Glutamatergic neuron (in vitro differentiated cells): ENCODE measurements around the gene MORN5. TPM values are rescaled to one million over a fixed set of nuclear protein-coding genes. Genes with fewer than 3 reads are reported as not detected.

Experiments
- DNase-seq: peaks from one replicate; pipeline ENCODE4 v3.0.0; 2022
- H3K27ac Mint-ChIP-seq: one replicate; pipeline ENCODE4 v1.8.0; 2020; ENCODE audit warnings: mild to moderate bottlenecking, mixed read lengths, inconsistent platforms; ENCODE audit not compliant: unreplicated experiment
- H3K27me3 Mint-ChIP-seq: one replicate; pipeline ENCODE4 v1.8.0; 2020; ENCODE audit warnings: mild to moderate bottlenecking, moderate library complexity, mixed read lengths, inconsistent platforms; ENCODE audit not compliant: unreplicated experiment
- H3K36me3 Mint-ChIP-seq: one replicate; pipeline ENCODE4 v1.8.0; 2020; ENCODE audit warnings: mild to moderate bottlenecking, mixed read lengths, inconsistent platforms; ENCODE audit not compliant: unreplicated experiment
- H3K4me1 Mint-ChIP-seq: one replicate; pipeline ENCODE4 v1.8.0; 2020; ENCODE audit warnings: mild to moderate bottlenecking, low read depth, mixed read lengths, inconsistent platforms; ENCODE audit not compliant: unreplicated experiment
- H3K4me3 Mint-ChIP-seq: one replicate; pipeline ENCODE4 v1.8.0; 2020; ENCODE audit warnings: mild to moderate bottlenecking, mixed read lengths, inconsistent platforms; ENCODE audit not compliant: unreplicated experiment
- H3K9me3 Mint-ChIP-seq: one replicate; pipeline ENCODE4 v1.8.0; 2020; ENCODE audit warnings: mild to moderate bottlenecking, moderate library complexity, mixed read lengths, inconsistent platforms; ENCODE audit not compliant: unreplicated experiment
- total RNA-seq: library from RNA; stranded (reverse); fragmentation: NEBNext Ultra II Directional; extraction: Animal tissue kit (Norgen Biotek cat#: 25700); gene quantifications from one replicate; pipeline ENCODE4 v1.2.1, GENCODE V29; 2021; ENCODE audit not compliant: unreplicated experiment
- TF ChIP-seq, protein P1 (sequence below): fragments of 200-600 bp; sonication (generic); IDR thresholded peaks from one replicate; pipeline ENCODE4 v1.5.0; 2021; ENCODE audit not compliant: partially characterized antibody, unreplicated experiment

Gene MORN5
- total RNA-seq, 1 donor from 2014 or later: not detected

DNA sequence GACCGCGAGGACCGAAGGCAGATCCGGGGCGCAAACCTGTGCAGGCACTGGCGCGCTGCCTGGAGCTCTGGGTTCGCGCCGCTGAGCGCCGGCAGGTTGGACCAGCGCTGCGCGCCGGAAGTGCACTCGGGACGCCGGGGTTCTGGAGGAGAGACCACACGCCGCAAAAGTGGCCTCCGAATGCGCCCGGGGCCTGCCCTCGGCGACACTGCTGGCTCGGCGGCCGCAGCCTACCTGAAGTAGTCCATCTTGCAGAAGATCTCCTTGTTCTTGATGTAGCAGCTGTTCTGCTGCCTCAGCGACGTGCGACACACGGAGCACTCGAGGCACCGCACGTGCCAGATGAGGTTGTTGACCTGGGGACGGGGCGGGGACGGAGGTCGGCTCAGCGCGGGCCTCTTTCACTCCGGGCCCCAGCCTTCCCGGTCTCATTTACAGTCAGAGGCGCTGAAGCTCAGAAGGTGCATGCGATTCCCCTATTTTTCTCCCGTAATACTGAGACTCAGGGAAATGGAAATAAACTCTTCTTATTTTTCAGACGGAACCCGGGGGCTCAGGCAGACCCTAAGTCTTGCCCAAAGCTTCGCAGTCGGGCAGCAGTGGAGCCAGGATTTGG lies 66.5 kb downstream of the MORN5 start:
- H3K4me3 Mint-ChIP-seq: peak overlapping the region; percentile 81

DNA sequence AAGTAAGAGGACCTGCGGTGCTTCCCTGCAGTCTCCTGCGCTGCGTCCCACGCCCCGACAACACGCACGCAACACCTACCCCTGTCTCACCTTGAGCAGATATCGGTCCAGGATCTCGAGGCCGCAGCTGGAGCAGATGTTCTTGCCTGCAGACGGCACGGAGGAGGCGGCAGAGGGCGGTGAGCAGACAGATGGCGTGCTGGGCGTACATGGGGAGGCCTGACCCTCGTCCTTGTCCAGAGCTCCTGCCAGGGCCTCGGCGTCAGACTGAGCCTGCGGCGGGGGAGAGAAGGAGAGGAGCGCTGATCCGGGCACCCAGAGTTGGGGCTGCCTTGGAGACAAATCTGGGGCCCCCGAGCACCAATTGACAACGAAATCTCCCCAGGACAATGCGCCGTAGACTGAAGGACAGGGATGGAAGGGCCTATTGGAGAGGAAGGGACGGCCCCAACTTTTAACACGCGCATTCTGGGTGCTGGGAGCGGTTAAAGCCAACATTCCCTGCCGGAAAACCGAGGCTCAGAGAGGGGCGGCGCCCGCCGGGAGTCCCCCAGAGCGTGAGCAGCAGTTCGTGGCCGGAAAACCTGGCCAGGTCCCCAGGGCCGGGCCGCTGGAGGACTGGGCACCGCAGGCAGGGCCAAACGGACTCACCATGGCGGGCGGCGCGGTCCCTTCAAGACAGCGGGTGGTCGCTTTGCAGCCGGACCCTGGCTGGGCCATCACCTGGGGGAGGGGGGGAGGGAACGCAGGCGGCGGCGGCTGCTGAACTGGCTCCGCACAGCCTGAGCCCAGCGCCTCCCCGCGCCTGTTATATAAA lies 67.3 kb downstream of the MORN5 start:
- peaks cover 8% of the 10 kb centered on the region for H3K9me3 Mint-ChIP-seq
- peaks cover 10% of the 10 kb centered on the region for H3K36me3 Mint-ChIP-seq
- TF ChIP-seq, protein P1, sequence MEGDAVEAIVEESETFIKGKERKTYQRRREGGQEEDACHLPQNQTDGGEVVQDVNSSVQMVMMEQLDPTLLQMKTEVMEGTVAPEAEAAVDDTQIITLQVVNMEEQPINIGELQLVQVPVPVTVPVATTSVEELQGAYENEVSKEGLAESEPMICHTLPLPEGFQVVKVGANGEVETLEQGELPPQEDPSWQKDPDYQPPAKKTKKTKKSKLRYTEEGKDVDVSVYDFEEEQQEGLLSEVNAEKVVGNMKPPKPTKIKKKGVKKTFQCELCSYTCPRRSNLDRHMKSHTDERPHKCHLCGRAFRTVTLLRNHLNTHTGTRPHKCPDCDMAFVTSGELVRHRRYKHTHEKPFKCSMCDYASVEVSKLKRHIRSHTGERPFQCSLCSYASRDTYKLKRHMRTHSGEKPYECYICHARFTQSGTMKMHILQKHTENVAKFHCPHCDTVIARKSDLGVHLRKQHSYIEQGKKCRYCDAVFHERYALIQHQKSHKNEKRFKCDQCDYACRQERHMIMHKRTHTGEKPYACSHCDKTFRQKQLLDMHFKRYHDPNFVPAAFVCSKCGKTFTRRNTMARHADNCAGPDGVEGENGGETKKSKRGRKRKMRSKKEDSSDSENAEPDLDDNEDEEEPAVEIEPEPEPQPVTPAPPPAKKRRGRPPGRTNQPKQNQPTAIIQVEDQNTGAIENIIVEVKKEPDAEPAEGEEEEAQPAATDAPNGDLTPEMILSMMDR: no peak
- H3K27ac Mint-ChIP-seq: no peak overlapping the region
- H3K27me3 Mint-ChIP-seq: peaks cover 37% of the 10 kb centered on the region
- H3K4me1 Mint-ChIP-seq: peaks cover 10% of the 10 kb centered on the region
- peak; percentile 41 for DNase-seq
- H3K4me3 Mint-ChIP-seq: peak overlapping the region; percentile 81

More for the DNA sequence above, 66.5 kb downstream of the MORN5 start:
- no peak overlapping the region for H3K27ac Mint-ChIP-seq
- peaks cover 37% of the 10 kb centered on the region for H3K27me3 Mint-ChIP-seq
- DNase-seq: no peak
- H3K9me3 Mint-ChIP-seq: peaks cover 8% of the 10 kb centered on the region
- peaks cover 10% of the 10 kb centered on the region for H3K4me1 Mint-ChIP-seq
- TF ChIP-seq, protein P1: no peak
- peaks cover 10% of the 10 kb centered on the region for H3K36me3 Mint-ChIP-seq

DNA sequence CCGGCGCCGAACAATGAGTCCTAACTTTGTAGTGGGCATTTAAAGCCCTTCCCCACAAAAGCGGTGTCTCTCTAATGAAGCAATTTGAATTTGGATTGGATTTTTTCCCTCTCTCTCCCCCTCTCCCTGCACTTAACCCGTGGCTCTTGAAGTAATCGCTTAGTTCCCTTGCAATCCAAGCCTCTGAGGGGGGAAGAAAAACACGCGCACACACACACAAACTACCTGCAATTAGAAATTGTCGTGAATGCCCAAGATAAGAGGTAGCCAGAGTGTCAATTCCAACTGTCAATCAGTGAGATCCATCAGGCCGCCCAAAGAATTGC lies 67.8 kb downstream of the MORN5 start:
- Mint-ChIP-seq H3K36me3 (peaks cover 10% of the 10 kb centered on the region), H3K27me3 (peaks cover 32% of the 10 kb centered on the region), H3K4me1 (peaks cover 10% of the 10 kb centered on the region), H3K27ac (no peak overlapping the region), H3K4me3 (peak overlapping the region; percentile 78), H3K9me3 (peaks cover 8% of the 10 kb centered on the region)
- no peak for DNase-seq
- TF ChIP-seq, protein P1: no peak

DNA sequence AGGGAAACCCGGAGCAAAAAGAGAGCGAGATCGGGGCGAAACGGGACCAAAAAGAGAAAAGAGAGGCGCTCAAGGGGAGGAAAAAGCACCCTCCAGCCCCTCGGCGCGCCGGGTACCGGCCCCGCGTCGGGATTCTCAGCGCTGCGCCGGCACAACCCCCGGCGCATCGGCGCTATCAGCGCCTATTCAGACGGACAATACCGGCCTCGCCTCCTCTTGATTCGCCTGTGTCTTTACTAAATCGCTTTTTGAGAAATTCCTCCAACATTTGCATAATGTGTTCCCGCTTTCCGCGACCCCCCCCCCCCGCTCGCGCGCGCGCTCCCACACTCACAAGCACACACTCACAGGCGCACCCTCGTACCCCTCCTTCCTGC lies 68.5 kb downstream of the MORN5 start:
- Mint-ChIP-seq H3K27me3 (peaks cover 30% of the 10 kb centered on the region), H3K27ac (no peak overlapping the region), H3K36me3 (peaks cover 10% of the 10 kb centered on the region), H3K4me3 (peak overlapping the region; percentile 57), H3K9me3 (peaks cover 7% of the 10 kb centered on the region), H3K4me1 (peaks cover 10% of the 10 kb centered on the region)
- TF ChIP-seq, protein P1: no peak
- no peak for DNase-seq
